WTC11 (cell line): ENCODE data around the gene CTNNA3. TPM values are rescaled to one million over a fixed set of nuclear protein-coding genes. Genes with fewer than 3 reads are reported as not detected.

Experiments
- ATAC-seq: fragments of 200-7000 bp; cut with Tn5 transposase; 2 replicates; pipeline ENCODE4 v1.10.0; 2021; ENCODE audit warnings: mild to moderate bottlenecking, moderate library complexity
- CTCF ChIA-PET: fragments of 300-600 bp; sonication (Branson Sonifier 250); formaldehyde crosslinking; loops from one replicate; lab custom pipeline; 2021; ENCODE audit warnings: antibody characterized with exemption; lab: Charles Lee
- POLR2A ChIA-PET: fragments of 350-600 bp; sonication (Branson Sonifier 250); formaldehyde crosslinking; loops from one replicate; lab custom pipeline; 2021; ENCODE audit warnings: antibody characterized with exemption; lab: Charles Lee
- DNase-seq: peaks from one replicate; pipeline ENCODE4 v3.0.0; 2021; ENCODE audit warnings: low spot score
- H3K27ac Mint-ChIP-seq: 2 replicates; pipeline ENCODE4 v1.8.0; 2021; ENCODE audit warnings: mixed read lengths
- H3K27me3 Mint-ChIP-seq: 2 replicates; pipeline ENCODE4 v1.8.0; 2021; ENCODE audit warnings: low read depth, mild to moderate bottlenecking, moderate library complexity, mixed read lengths
- H3K36me3 Mint-ChIP-seq: 2 replicates; pipeline ENCODE4 v1.8.0; 2021; ENCODE audit warnings: mixed read lengths
- H3K4me1 Mint-ChIP-seq: 2 replicates; pipeline ENCODE4 v1.8.0; 2022; ENCODE audit warnings: mixed read lengths
- H3K4me3 Mint-ChIP-seq: 2 replicates; pipeline ENCODE4 v1.8.0; 2021; ENCODE audit warnings: mild to moderate bottlenecking, moderate library complexity, mixed read lengths
- H3K9me3 Mint-ChIP-seq: 2 replicates; pipeline ENCODE4 v1.8.0; 2021; ENCODE audit warnings: mixed read lengths
- ATF6 ChIP-seq: sonication (generic); formaldehyde crosslinking; IDR thresholded peaks from 2 replicates; pipeline ENCODE4 v1.8.1; 2023; ENCODE audit warnings: mild to moderate bottlenecking, missing genetic modification reagents
- CREB1 ChIP-seq: sonication (generic); formaldehyde crosslinking; IDR thresholded peaks from 2 replicates; pipeline ENCODE4 v1.8.0; 2023; ENCODE audit warnings: mild to moderate bottlenecking, missing genetic modification reagents
- CTCF ChIP-seq: fragments of 200-600 bp; IDR thresholded peaks from 2 replicates; pipeline ENCODE4 v1.8.0; 2022; ENCODE audit warnings: antibody characterized with exemption
- ELF4 ChIP-seq: sonication (generic); formaldehyde crosslinking; IDR thresholded peaks from 2 replicates; pipeline ENCODE4 v1.8.1; 2022; ENCODE audit warnings: low read depth, mild to moderate bottlenecking, moderate library complexity, missing genetic modification reagents
- EMX1 ChIP-seq: fragments of 250-450 bp; sonication (Bioruptor Pico); IDR thresholded peaks from 2 replicates; pipeline ENCODE4 v1.8.0; 2021; ENCODE audit warnings: mild to moderate bottlenecking
- ETV6 ChIP-seq: sonication (generic); formaldehyde crosslinking; IDR thresholded peaks from 2 replicates; pipeline ENCODE4 v1.8.1; 2022; ENCODE audit warnings: mild to moderate bottlenecking, missing genetic modification reagents
- FOXK1 ChIP-seq: sonication (generic); formaldehyde crosslinking; IDR thresholded peaks from 2 replicates; pipeline ENCODE4 v1.8.0; 2022; ENCODE audit warnings: mild to moderate bottlenecking, moderate library complexity, missing genetic modification reagents
- HMGXB4 ChIP-seq: sonication (generic); formaldehyde crosslinking; IDR thresholded peaks from 2 replicates; pipeline ENCODE4 v1.8.1; 2023; ENCODE audit warnings: mild to moderate bottlenecking, moderate library complexity, missing genetic modification reagents
- MXD4 ChIP-seq: fragments of 250-450 bp; sonication (Bioruptor Pico); IDR thresholded peaks from 2 replicates; pipeline ENCODE4 v1.8.0; 2021; ENCODE audit warnings: mild to moderate bottlenecking, moderate library complexity, borderline replicate concordance
- NR3C1 ChIP-seq: sonication (generic); formaldehyde crosslinking; conservative IDR thresholded peaks from 2 replicates; pipeline ENCODE4 v1.8.1; 2023; ENCODE audit warnings: low read depth, mild to moderate bottlenecking, missing genetic modification reagents
- PRRX2 ChIP-seq: fragments of 250-450 bp; sonication (Bioruptor Pico); IDR thresholded peaks from 2 replicates; pipeline ENCODE4 v1.8.0; 2021; ENCODE audit warnings: mild to moderate bottlenecking
- RORB ChIP-seq: fragments of 250-450 bp; sonication (Bioruptor Pico); IDR thresholded peaks from 2 replicates; pipeline ENCODE4 v1.9.0; 2021; ENCODE audit warnings: mild to moderate bottlenecking
- SP1 ChIP-seq: sonication (generic); formaldehyde crosslinking; conservative IDR thresholded peaks from 2 replicates; pipeline ENCODE4 v1.8.1; 2022; ENCODE audit warnings: missing genetic modification reagents
- ZBTB21 ChIP-seq: sonication (generic); formaldehyde crosslinking; IDR thresholded peaks from 2 replicates; pipeline ENCODE4 v1.8.1; 2023; ENCODE audit warnings: mild to moderate bottlenecking, missing genetic modification reagents, borderline replicate concordance
- ZMAT4 ChIP-seq: fragments of 250-450 bp; sonication (Bioruptor Pico); IDR thresholded peaks from 2 replicates; pipeline ENCODE4 v1.9.0; 2021; ENCODE audit warnings: mild to moderate bottlenecking
- ZNF263 ChIP-seq: sonication (generic); formaldehyde crosslinking; IDR thresholded peaks from 2 replicates; pipeline ENCODE4 v1.8.1; 2022; ENCODE audit warnings: low read depth, mild to moderate bottlenecking, moderate library complexity, missing genetic modification reagents
- ZNF317 ChIP-seq: sonication (generic); formaldehyde crosslinking; IDR thresholded peaks from 2 replicates; pipeline ENCODE4 v1.8.1; 2023; ENCODE audit warnings: low read depth, mild to moderate bottlenecking, moderate library complexity, missing genetic modification reagents, borderline replicate concordance
- ZNF416 ChIP-seq: fragments of 250-450 bp; sonication (Bioruptor Pico); IDR thresholded peaks from 2 replicates; pipeline ENCODE4 v1.9.0; 2021; ENCODE audit warnings: mild to moderate bottlenecking, inconsistent platforms
- ZNF532 ChIP-seq: fragments of 250-450 bp; sonication (Bioruptor Pico); IDR thresholded peaks from 2 replicates; pipeline ENCODE4 v1.9.0; 2021; ENCODE audit warnings: mild to moderate bottlenecking, borderline replicate concordance
- total RNA-seq: library from RNA; stranded (reverse); gene quantifications from 3 replicates; pipeline ENCODE4 v1.2.3, GENCODE V29; 2021

Gene CTNNA3
- total RNA-seq, 1 experiment from 2014 or later, result 6.1 TPM

- ChIA-PET CTCF (no interaction called here), POLR2A (no interaction called here)
- TF ChIP-seq ATF6 (CRISPR knock-in tag) (no peak), FOXK1 (no peak), ZNF416 (CRISPR knock-in tag) (no peak), ZBTB21 (CRISPR knock-in tag) (no peak), ZNF532 (no peak), PRRX2 (CRISPR knock-in tag) (no peak), CREB1 (no peak), ZMAT4 (no peak), ZNF263 (CRISPR knock-in tag) (no peak), ZNF317 (CRISPR knock-in tag) (no peak), SP1 (CRISPR knock-in tag) (no peak), HMGXB4 (CRISPR knock-in tag) (no peak), NR3C1 (CRISPR knock-in tag) (no peak)
- Mint-ChIP-seq H3K36me3 (no peaks in the 10 kb centered on the region), H3K27me3 (no peaks in the 10 kb centered on the region), H3K4me1 (no peaks in the 10 kb centered on the region), H3K9me3 (no peaks in the 10 kb centered on the region), H3K27ac (no peak overlapping the region), H3K4me3 (no peak overlapping the region)
- ATAC-seq (no peak), DNase-seq (no peak)
Measured at GRCh38 chr10:67110286-67110685, 585.7 kb downstream of the CTNNA3 start.

GRCh38 chr10:67107670-67108069, 588.3 kb downstream of the CTNNA3 start:
- H3K9me3 Mint-ChIP-seq, result no peaks in the 10 kb centered on the region
- no peak overlapping the region for H3K27ac Mint-ChIP-seq
- ChIA-PET POLR2A (no interaction called here), CTCF (no interaction called here)
- no peaks in the 10 kb centered on the region for H3K27me3 Mint-ChIP-seq
- no peaks in the 10 kb centered on the region for H3K36me3 Mint-ChIP-seq
- no peaks in the 10 kb centered on the region for H3K4me1 Mint-ChIP-seq
- no peak overlapping the region for H3K4me3 Mint-ChIP-seq
- peak; percentile 9 for DNase-seq
- peak; percentile 67 for ATAC-seq
- TF ChIP-seq EMX1 (CRISPR knock-in tag) (no peak), ZNF532 (no peak), MXD4 (no peak), FOXK1 (no peak), CTCF (no peak), RORB (no peak), NR3C1 (CRISPR knock-in tag) (no peak), ETV6 (no peak), ELF4 (no peak), HMGXB4 (CRISPR knock-in tag) (no peak), ZBTB21 (CRISPR knock-in tag) (no peak)
